GM23248 (cell line): Measurements from ENCODE around the gene TRIM3. TPM values are rescaled to one million over a fixed set of nuclear protein-coding genes. Genes with fewer than 3 reads are reported as not detected.

Experiments
- DNase-seq: peaks from one replicate; pipeline ENCODE4 v3.0.0-alpha.2; 2015
- H2AFZ ChIP-seq: fragments of 200-600 bp; sonication (generic); 2 replicates; pipeline ENCODE4 v1.6.1; 2016; ENCODE audit warnings: antibody characterized with exemption
- H3F3A ChIP-seq: fragments of 200-600 bp; sonication (generic); 2 replicates; pipeline ENCODE4 v1.6.1; 2016; ENCODE audit warnings: mild to moderate bottlenecking, antibody characterized with exemption, mixed run types; ENCODE audit not compliant: insufficient read depth
- H3K27ac ChIP-seq: fragments of 200-600 bp; sonication (generic); 2 replicates; pipeline ENCODE4 v1.5.1; 2016; ENCODE audit warnings: mild to moderate bottlenecking
- H3K27me3 ChIP-seq: fragments of 200-600 bp; sonication (generic); replicated peaks from 2 replicates; pipeline ENCODE4 v1.6.1; 2016; ENCODE audit warnings: mild to moderate bottlenecking; ENCODE audit not compliant: insufficient read depth
- H3K36me3 ChIP-seq: fragments of 200-600 bp; sonication (generic); 2 replicates; pipeline ENCODE4 v1.6.1; 2016; ENCODE audit warnings: low read depth, mild to moderate bottlenecking
- H3K4me1 ChIP-seq: fragments of 200-600 bp; sonication (generic); 2 replicates; pipeline ENCODE4 v1.6.1; 2016; ENCODE audit warnings: mild to moderate bottlenecking; ENCODE audit not compliant: insufficient read depth
- H3K4me2 ChIP-seq: fragments of 200-600 bp; sonication (generic); one replicate; pipeline ENCODE4 v1.6.1; 2016; ENCODE audit warnings: mild to moderate bottlenecking; ENCODE audit not compliant: unreplicated experiment
- H3K4me3 ChIP-seq: fragments of 200-600 bp; sonication (generic); 2 replicates; pipeline ENCODE4 v1.5.1; 2016; ENCODE audit warnings: mild to moderate bottlenecking
- H3K79me2 ChIP-seq: fragments of 200-600 bp; sonication (generic); 2 replicates; pipeline ENCODE4 v1.6.1; 2016; ENCODE audit warnings: mild to moderate bottlenecking; ENCODE audit not compliant: insufficient read depth
- H3K9ac ChIP-seq: fragments of 200-600 bp; sonication (generic); 2 replicates; pipeline ENCODE4 v1.6.1; 2016; ENCODE audit warnings: mild to moderate bottlenecking
- H3K9me2 ChIP-seq: fragments of 200-600 bp; sonication (generic); 2 replicates; pipeline ENCODE4 v1.6.1; 2016; ENCODE audit warnings: mixed run types, mild to moderate bottlenecking, moderate library complexity; ENCODE audit not compliant: insufficient read depth
- H3K9me3 ChIP-seq: fragments of 200-600 bp; sonication (generic); one replicate; pipeline ENCODE4 v1.6.1; 2017; ENCODE audit warnings: low read depth
- H4K20me1 ChIP-seq: fragments of 200-600 bp; sonication (generic); 2 replicates; pipeline ENCODE4 v1.6.0; 2016; ENCODE audit not compliant: insufficient read depth
- EZH2 ChIP-seq: fragments of 200-600 bp; sonication (generic); IDR thresholded peaks from 2 replicates; pipeline ENCODE4 v1.6.1; 2018; ENCODE audit warnings: antibody characterized with exemption, mild to moderate bottlenecking; ENCODE audit not compliant: insufficient read depth, poor library complexity, severe bottlenecking
- EZH2phosphoT487 ChIP-seq: fragments of 200-600 bp; sonication (generic); IDR thresholded peaks from 2 replicates; pipeline ENCODE4 v1.6.1; 2018; ENCODE audit warnings: antibody characterized with exemption, moderate library complexity, mild to moderate bottlenecking, low read depth; ENCODE audit not compliant: insufficient read depth
- WGBS, 2 experiments: methylation state at CpG; one replicate each; pipeline ENCODE4 v1.1.6; 2015 to 2017; ENCODE audit warnings: low lambda C conversion rate in 2 of 2, low coverage in 1 of 2; ENCODE audit errors: missing lambda C conversion rate in 2 of 2; 5-methylcytosine and 5-hydroxymethylcytosine counted together
- in situ Hi-C: fragments of 300-500 bp; cut with MboI; formaldehyde crosslinking; loops from 2 replicates; pipeline ENCODE4 v1.15.0; 2020
- polyA plus RNA-seq: library from polyadenylated mRNA; unstranded; fragments of >200 nt; fragmentation: Nextera tagmentation; extraction: Ambion mirVana; gene quantifications from 2 replicates; pipeline ENCODE4 v1.2.1, GENCODE V29; 2016
- total RNA-seq: library from RNA; depleted of rRNA; stranded (reverse); fragments of >200 nt; shearing (Covaris generic); gene quantifications from 2 replicates; pipeline ENCODE4 v1.2.3, GENCODE V29; 2014

TRIM3 gene
- total and polyA plus RNA-seq, 2 experiments from 2014 or later, result 15.2 to 29.9 TPM

DNA sequence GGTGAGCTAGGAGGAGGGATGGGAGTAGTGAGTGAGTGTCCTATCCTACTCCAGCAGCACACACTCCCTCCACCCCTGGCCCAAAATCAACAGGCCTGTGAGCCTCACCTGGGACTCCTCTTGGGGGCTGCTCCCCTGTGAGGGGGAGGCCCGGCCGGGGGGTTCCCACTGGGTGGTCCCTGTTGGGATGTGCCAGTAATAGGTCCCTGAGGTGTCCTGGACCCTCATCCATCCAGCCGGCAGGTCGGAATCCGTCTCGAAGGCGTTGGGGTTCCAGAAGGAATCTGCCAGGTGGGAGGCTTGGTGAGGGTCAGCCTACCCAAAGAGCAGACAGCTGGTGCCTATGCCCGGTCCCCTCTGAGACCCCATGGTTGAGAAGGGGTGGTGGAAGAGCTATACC, 70.2 kb downstream of the TRIM3 start:
- H3K27ac ChIP-seq, result no peak overlapping the region
- no peaks in the 10 kb centered on the region for H3K79me2 ChIP-seq
- no peaks in the 10 kb centered on the region for H3K27me3 ChIP-seq
- TF ChIP-seq EZH2 (no peak), EZH2phosphoT487 (no peak)
- peaks cover 3% of the 10 kb centered on the region; the same call in 1 of the 2 replicates for H3F3A ChIP-seq
- in situ Hi-C loops, result no loop called here
- H3K4me2 ChIP-seq, result no peak overlapping the region
- H3K4me1 ChIP-seq, result no peaks in the 10 kb centered on the region
- no peak overlapping the region for H3K4me3 ChIP-seq
- no peaks in the 10 kb centered on the region for H3K9me3 ChIP-seq
- H2AFZ ChIP-seq, result no peak overlapping the region
- H4K20me1 ChIP-seq, result no peaks in the 10 kb centered on the region
- H3K36me3 ChIP-seq, result no peaks in the 10 kb centered on the region
- H3K9me2 ChIP-seq, result no peaks in the 10 kb centered on the region
- H3K9ac ChIP-seq, result no peak overlapping the region
- no peak for DNase-seq
- WGBS, 2 experiments, result 96 to 100% methylated on average over 3 to 8 of the region's 8 CpGs

DNA sequence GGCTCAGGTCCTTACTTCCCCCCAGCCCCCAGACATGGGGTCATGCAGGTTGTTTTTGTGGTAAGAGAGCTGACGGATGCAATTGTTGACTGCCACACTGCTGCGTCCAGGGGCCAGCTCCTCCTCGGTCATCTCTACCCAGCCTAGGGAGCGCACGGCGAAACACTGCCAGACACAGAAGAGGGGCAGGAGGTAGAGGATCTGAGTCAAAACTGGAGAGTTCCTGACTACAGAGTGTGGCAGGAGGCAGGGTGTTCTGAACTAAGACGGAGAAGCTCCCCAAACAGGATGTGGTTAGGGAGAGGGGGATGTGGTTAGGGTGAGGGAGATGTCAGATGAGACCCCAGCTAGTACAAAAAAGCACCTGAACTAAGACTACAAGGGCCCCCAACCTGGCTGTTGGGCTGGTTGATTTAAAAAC, 71.2 kb downstream of the TRIM3 start:
- Histone ChIP-seq H3K4me3 (no peak overlapping the region), H3K36me3 (no peaks in the 10 kb centered on the region), H3K9me2 (no peaks in the 10 kb centered on the region), H3K9ac (no peak overlapping the region), H4K20me1 (no peaks in the 10 kb centered on the region), H3F3A (peaks cover 13% of the 10 kb centered on the region), H3K9me3 (no peaks in the 10 kb centered on the region), H3K4me1 (peaks cover 7% of the 10 kb centered on the region), H3K79me2 (no peaks in the 10 kb centered on the region), H3K4me2 (no peak overlapping the region), H2AFZ (no peak overlapping the region), H3K27ac (no peak overlapping the region), H3K27me3 (no peaks in the 10 kb centered on the region)
- no peak for TF ChIP-seq EZH2phosphoT487
- no peak for TF ChIP-seq EZH2
- no peak for DNase-seq
- in situ Hi-C loops, result no loop called here
- WGBS, 2 experiments, result 94 to 99% methylated on average over 7 of the region's 7 CpGs

DNA sequence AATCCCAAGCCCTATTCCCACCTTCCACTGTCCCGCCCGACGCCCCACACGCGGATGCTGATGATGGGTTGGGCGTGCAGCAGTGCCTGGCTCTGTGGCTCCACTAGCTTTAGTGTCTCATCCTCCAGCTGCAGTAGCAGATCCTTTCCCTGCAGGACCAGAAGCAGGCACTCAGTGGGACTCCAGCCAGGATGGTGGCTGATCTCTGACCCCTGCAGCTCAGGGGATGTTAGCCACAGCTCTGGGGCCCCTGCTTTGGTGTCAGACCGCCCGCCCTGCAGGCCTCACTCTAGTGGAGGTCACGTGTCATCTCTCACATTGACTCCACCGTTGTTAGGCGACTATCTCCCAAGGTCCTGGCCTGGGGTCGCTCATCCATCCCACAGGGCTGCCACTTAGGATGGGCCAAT, 71.7 kb downstream of the TRIM3 start:
- Histone ChIP-seq H3K36me3 (no peaks in the 10 kb centered on the region), H2AFZ (no peak overlapping the region), H3K4me1 (peaks cover 12% of the 10 kb centered on the region), H3K79me2 (no peaks in the 10 kb centered on the region), H3K9me2 (no peaks in the 10 kb centered on the region), H3K27me3 (no peaks in the 10 kb centered on the region), H3K4me2 (no peak overlapping the region), H4K20me1 (no peaks in the 10 kb centered on the region), H3K9ac (no peak overlapping the region), H3K27ac (no peak overlapping the region), H3K9me3 (no peaks in the 10 kb centered on the region), H3K4me3 (no peak overlapping the region), H3F3A (peaks cover 18% of the 10 kb centered on the region)
- no peak for DNase-seq
- in situ Hi-C loops, result no loop called here
- TF ChIP-seq EZH2phosphoT487 (no peak), EZH2 (no peak)
- 97 to 98% methylated on average over 11 of the region's 12 CpGs for WGBS, 2 experiments

DNA sequence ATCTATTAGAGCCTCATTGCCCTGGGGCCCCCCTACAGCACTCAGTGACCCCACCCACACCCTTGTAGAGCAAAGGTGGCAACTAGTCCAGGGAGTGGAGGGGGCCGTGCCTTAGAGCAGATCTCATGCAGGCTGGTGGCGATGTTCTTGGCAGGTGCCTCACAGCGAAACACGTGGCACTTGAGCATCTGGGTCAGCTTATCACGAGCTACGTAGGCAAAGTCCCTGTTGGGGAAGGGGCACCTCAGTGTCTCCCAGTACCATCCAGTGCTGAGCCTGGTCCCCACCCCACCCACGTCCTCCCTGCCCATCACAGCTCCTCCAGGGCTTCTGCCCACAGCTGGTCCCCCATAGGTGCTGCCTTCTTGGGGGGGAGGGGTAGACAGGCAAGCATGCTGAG, 72.3 kb downstream of the TRIM3 start:
- Histone ChIP-seq H3K9me3 (no peaks in the 10 kb centered on the region), H3K27ac (no peak overlapping the region), H3F3A (peaks cover 24% of the 10 kb centered on the region), H3K79me2 (no peaks in the 10 kb centered on the region), H3K4me1 (peaks cover 15% of the 10 kb centered on the region), H2AFZ (no peak overlapping the region), H3K4me3 (no peak overlapping the region), H3K4me2 (no peak overlapping the region), H4K20me1 (no peaks in the 10 kb centered on the region), H3K9me2 (no peaks in the 10 kb centered on the region), H3K9ac (no peak overlapping the region), H3K36me3 (no peaks in the 10 kb centered on the region), H3K27me3 (no peaks in the 10 kb centered on the region)
- DNase-seq, result no peak
- in situ Hi-C loops, result no loop called here
- no peak for TF ChIP-seq EZH2phosphoT487
- no peak for TF ChIP-seq EZH2
- 88 to 92% methylated on average over 6 to 7 of the region's 7 CpGs for WGBS, 2 experiments
